Fibroblast of mammary gland (primary cell): ENCODE results near the gene DEFB115.

Source experiments
- DNase-seq: peaks from one replicate; pipeline ENCODE4 v3.0.0-alpha.2; 2010; ENCODE audit warnings: low read depth
- H3K4me3 ChIP-seq: 2 replicates; pipeline ENCODE4 v1.5.1; 2011; ENCODE audit warnings: low read depth, mild to moderate bottlenecking, low read length, moderate library complexity; ENCODE audit not compliant: control insufficient read depth
- CTCF ChIP-seq: conservative IDR thresholded peaks from 2 replicates; pipeline ENCODE4 v1.5.1; 2011; ENCODE audit warnings: low read depth, low read length, inconsistent platforms; ENCODE audit not compliant: control insufficient read depth, insufficient read depth

Gene DEFB115

DNA sequence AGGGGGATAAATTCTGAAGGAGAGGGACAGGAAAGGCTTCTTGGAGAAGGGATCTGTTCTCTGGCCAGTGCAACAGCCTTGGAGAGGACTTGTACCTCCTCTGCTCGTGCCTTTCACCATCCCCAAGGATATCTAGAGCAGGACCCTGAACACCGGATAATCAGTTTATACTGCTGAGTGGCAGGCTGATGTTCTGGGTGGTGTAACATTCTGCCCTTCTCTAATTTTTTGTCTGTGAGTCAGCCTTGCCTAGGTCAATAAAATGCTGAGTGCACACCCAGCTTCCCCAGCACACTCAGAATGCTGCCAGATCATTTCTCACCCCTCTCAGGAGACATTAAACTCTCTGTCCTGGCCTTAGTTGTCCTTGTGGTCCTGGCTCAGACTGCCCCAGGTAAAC lies at the start of gene DEFB115:
DEFB115 (plus strand) TSS at position 301 of the 400 bp plus-strand sequence; CDS start at position 301, 0 bp downstream.
- no peak within 1 kb of the TSS for H3K4me3 ChIP-seq
- TF ChIP-seq CTCF = no peak
- DNase-seq = no peak

DNA sequence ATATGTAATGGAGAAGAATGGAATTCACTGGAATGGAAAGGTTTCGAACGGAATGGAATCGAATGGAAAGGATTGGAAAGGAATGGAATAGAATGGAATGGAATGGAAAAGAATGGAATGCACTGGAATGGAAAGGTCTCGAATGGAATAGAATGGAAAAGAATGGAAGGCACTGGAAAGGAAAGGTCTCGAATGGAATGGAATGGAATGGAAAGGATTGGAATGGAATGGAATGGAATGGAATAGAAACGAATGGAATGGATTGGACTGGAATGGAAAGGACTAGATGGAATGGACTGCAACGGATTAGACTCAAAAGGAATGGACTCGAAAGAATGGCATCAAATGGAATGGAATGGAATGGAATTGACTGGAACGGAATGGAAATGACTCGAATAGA lies 20.5 kb upstream of the DEFB115 start:
- DNase-seq = no peak
- no peak overlapping the region for H3K4me3 ChIP-seq
- TF ChIP-seq CTCF = no peak

- TF ChIP-seq CTCF = no peak
- DNase-seq = no peak
- no peak overlapping the region for H3K4me3 ChIP-seq
Measured at GRCh38 chr20:31237763-31238162, 19.7 kb upstream of the DEFB115 start.

- no peak for TF ChIP-seq CTCF
- no peak for DNase-seq
- H3K4me3 ChIP-seq = no peak overlapping the region
Measured at GRCh38 chr20:31239139-31239538, 18.3 kb upstream of the DEFB115 start.

DNA sequence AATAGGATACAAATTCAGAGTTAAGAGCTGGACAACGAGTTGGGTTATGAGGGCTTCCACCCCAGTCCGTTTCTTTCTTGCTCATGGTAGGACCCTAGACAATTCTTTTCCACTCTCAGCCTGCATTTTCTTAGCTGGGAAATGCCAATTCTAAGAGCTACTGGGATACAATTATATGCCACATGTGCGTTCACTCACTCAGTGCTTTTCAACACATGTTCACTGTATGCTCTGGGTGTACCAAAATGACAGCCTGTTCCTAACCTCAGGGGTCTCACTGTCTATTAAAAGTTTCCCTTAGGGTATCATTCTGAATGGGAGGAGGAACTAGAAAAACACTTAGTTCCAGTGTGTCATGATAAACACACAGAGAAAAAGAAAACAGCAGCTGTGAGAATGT lies 505 bp upstream of the DEFB115 start:
- DNase-seq = no peak
- TF ChIP-seq CTCF = no peak
- no peak overlapping the region for H3K4me3 ChIP-seq

DNA sequence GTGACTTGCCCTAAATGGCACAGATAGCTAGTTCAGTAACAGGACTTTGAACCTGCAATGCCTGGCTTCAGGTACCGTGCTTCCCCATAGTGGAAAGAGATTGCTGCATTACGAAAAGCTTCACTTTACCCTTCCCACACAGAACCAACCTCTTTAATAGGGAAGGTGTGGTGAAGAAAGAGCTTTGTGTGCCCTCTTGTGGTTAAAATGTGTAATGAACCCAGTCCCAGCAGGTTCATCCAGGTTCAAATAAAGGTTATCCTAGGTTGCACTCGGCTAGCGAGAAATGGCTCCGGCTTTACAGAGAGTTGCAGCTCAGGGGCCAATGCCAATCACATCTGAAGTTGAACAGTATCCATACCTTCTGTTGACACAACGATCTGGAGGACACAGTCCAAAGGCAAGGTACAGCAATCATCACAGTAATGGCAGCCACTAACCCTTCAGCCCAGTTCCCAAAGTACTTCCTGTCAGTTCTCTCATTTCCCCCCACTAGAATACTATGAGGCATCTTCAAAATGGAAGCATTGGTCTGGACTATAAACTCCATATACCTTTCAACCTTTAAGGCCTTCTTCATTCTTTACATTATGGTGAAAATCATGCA lies 3.0 kb downstream of the DEFB115 start:
- DNase-seq = no peak
- TF ChIP-seq CTCF = peak; percentile 11
- H3K4me3 ChIP-seq = no peak overlapping the region

- no peak for TF ChIP-seq CTCF
- no peak for DNase-seq
- H3K4me3 ChIP-seq = no peak overlapping the region
Measured at GRCh38 chr20:31274441-31274840, 17.0 kb downstream of the DEFB115 start.
